Heart right ventricle (tissue), 16 donors: ENCODE measurements around the gene NPTXR. TPM values are rescaled to one million over a fixed set of nuclear protein-coding genes. Genes with fewer than 3 reads are reported as not detected.

Source experiments
- ATAC-seq, 8 donors: fragments of 200-7000 bp; cut with Tn5 transposase; one replicate each; pipeline ENCODE4 v1.9.1; 2020; ENCODE audit warnings: mild to moderate bottlenecking in 8 of 8, moderate library complexity in 8 of 8, moderate number of reproducible peaks in 1 of 8
- DNase-seq, 2 donors: peaks; one replicate each; pipeline ENCODE4 v3.0.0-alpha.2; 2020
- H3K27ac ChIP-seq, 10 donors: fragments of 200-600 bp; sonication (generic) in 2 of 10; one replicate each; pipeline versions ENCODE4 v1.5.0 to v1.8.0; 2020 to 2022; ENCODE audit warnings: mild to moderate bottlenecking in 3 of 10
- H3K27me3 ChIP-seq, 7 donors: fragments of 200-600 bp; one replicate each; pipeline ENCODE4 v1.8.0; 2021 to 2022; ENCODE audit warnings: mild to moderate bottlenecking in 2 of 7
- H3K36me3 ChIP-seq, 9 donors: fragments of 200-600 bp; sonication (generic) in 1 of 9; one replicate each; pipeline versions ENCODE4 v1.5.0 to v1.8.0; 2020 to 2022; ENCODE audit warnings: mild to moderate bottlenecking in 2 of 9
- H3K4me1 ChIP-seq, 9 donors: fragments of 200-600 bp; sonication (generic) in 1 of 9; one replicate each; pipeline versions ENCODE4 v1.5.0 to v1.8.0; 2020 to 2022; ENCODE audit warnings: mild to moderate bottlenecking in 4 of 9
- H3K4me3 ChIP-seq, 10 donors: fragments of 200-600 bp; sonication (generic) in 2 of 10; one replicate each; pipeline versions ENCODE4 v1.5.0 to v1.8.0; 2020 to 2022; ENCODE audit warnings: mild to moderate bottlenecking in 7 of 10, moderate library complexity in 2 of 10
- H3K9me3 ChIP-seq, 11 donors: fragments of 200-600 bp in 10 of 11; sonication (generic) in 2 of 11; one replicate each; pipeline versions ENCODE4 v1.5.0 to v1.8.0; 2013 to 2022; ENCODE audit warnings: mild to moderate bottlenecking in 2 of 11, control low read depth in 1 of 11, moderate library complexity in 1 of 11
- CTCF ChIP-seq, 9 donors: fragments of 200-600 bp; sonication (generic) in 2 of 9; IDR thresholded peaks; one replicate each; pipeline versions ENCODE4 v1.5.0 to v1.8.0; 2021 to 2022; ENCODE audit warnings: antibody characterized with exemption in 9 of 9, mild to moderate bottlenecking in 5 of 9, moderate library complexity in 1 of 9
- WGBS, 2 donors: extraction: QIAGEN DNeasy Blood & Tissue Kit; methylation state at CpG; one replicate each; pipeline ENCODE4 v1.1.7; 2013; ENCODE audit warnings: inconsistent platforms in 1 of 2; 5-methylcytosine and 5-hydroxymethylcytosine counted together
- intact Hi-C, 10 donors: fragments of 100-400 bp; cut with DNase I; formaldehyde crosslinking; loops; one replicate each; pipeline versions ENCODE4 v1.11.1 to v1.14.2; 2022
- long read RNA-seq, 3 donors: library from polyadenylated mRNA; unstranded; transcript quantifications; one replicate each; pipeline ENCODE4 v2.0.0, GENCODE V29; 2020 to 2021
- polyA plus RNA-seq, 2 donors: library from polyadenylated mRNA; stranded (reverse); fragments of 200-250 nt; gene quantifications; one replicate each; pipeline ENCODE4 v1.2.3, GENCODE V29; 2013
- total RNA-seq, 10 donors: library from RNA; stranded (reverse); fragmentation: NEBNext Ultra II Directional in 3 of 10; extraction: Animal tissue kit (Norgen Biotek cat#: 25700) in 3 of 10; gene quantifications; one replicate each; pipeline versions ENCODE4 v1.2.1 to v1.2.4, GENCODE V29; 2021 to 2023
- donor health status: Arrhythmogenic right ventricular cardiomyopathy.
- donor health status: ischemic (EF 13 %, LVEDD 7.1; RV severe dilation, severe dysfunction).
- donor health status: healthy with polysubstance abuse.
- donor health status: DM: no; HTN: yes; CAD: no.
- donor health status: DM: no; HTN: no; CAD: no.
- donor health status: ischemic (EF 25% LVEDD 6.9; RV normal size, moderate dysfunction).
- donor health status: ischemic (EF 25% LVEDD 5.7; RV mildly dilated, moderate dysfunction).
- donor health status: healthy.
- donor health status: DM: yes; HTN: yes; CAD: no.
- donor health status: Ischemic cardiomyopathy.
- donor health status: ischemic (EF 35%, LVEDD 5.7; RV mildly dilated, moderate dysfunction).
- donor health status: nonischemic (EF 11% LVEDD 7.7; RV severe dilation, severe dysfunction).
- donor health status: DM: yes; HTN: yes; CAD: no.
- donor health status: PGD.
- donor health status: ischemic (EF 29% LVEDD 5.4; RV normal size, mild dysfunction).
- donor health status: nonischemic (EF 23%, LVEDD 6.1; RV moderate dilation, normal function).

Gene NPTXR
- total RNA-seq = 10 to 100 TPM; 14.7 to 32.9 (median 24.0) TPM
- polyA plus RNA-seq = 1 to 10 TPM; 8.6 to 9.2 TPM
- long read RNA-seq, donor 1, full-length matches to known transcripts = 2 of 19 reads
- long read RNA-seq, donor 1, partial matches to known transcripts = 2 of 19 reads
- long read RNA-seq, donor 1, other reads (novel, unspliced or antisense) = 15 of 19 reads
- long read RNA-seq, donor 2, partial matches to known transcripts = 1 of 13 reads
- long read RNA-seq, donor 2, other reads (novel, unspliced or antisense) = 12 of 13 reads
- long read RNA-seq, donor 3, partial matches to known transcripts = 0 of 6 reads
- long read RNA-seq, donor 3, other reads (novel, unspliced or antisense) = 6 of 6 reads

DNA sequence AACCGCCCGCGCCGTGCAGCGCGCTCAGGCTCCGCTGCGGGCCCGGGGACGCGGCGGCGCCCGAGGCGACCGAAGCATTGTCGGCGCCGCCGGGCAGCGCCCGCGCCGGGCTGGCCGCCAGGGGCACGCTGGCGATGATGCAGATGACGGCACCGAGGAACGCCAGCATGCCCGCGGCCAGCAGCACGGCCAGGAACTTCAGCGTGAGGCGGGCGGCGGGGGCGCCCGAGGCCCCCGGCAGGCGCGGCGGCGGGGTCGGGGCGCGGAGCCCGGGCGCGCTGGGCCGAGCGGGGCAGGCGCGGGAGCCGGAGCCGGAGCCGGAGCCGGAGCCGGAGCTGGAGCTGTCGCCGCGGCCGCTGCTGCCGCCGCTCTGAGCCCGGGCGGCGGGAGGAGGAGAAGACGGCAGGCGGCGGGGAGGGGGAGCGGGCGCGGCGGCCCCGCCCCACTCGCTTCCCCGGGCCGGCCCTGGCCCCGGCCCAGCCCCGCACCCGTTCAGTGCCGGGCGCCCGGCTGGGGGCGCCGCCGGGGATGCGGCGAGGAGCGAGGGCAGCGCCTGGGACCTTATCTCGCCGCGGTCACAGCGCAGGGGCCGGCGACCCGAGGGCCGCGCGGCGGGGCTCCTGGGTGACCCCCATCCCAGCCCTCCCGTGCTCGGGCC, at the start of gene NPTXR:
TSS of gene NPTXR (minus strand) at position 372 of the 658 bp plus-strand sequence.
- Histone ChIP-seq H3K36me3 (no peaks in the 10 kb centered on the region), H3K4me3 (peak within 1 kb of the TSS; percentile 18 to 64 (median 50)), H3K4me1 (peaks cover 3 to 20% (median 12%) of the 10 kb centered on the region in 9 donors), H3K27ac (peak within 1 kb of the TSS in 8 of 10 donors; percentile 58 to 67 (median 64)), H3K9me3 (no peaks in the 10 kb centered on the region), H3K27me3 (peaks cover 0 to 66% (median 14%) of the 10 kb centered on the region in 7 donors)
- no peak for TF ChIP-seq CTCF (IDR thresholded peaks at IDR 0.05)
- intact Hi-C loops = loop anchor here in 7 of 10 donors (2.0 to 10.0 kb wide), 8 partner anchors 46 to 76 kb away; partner anchors contain the start of gene DNAL4 (in 1 of the 7)
- ATAC-seq = peak; percentile 51 to 82 (median 74)
- peak in 1 of 2 donors; percentile 58 for DNase-seq
- WGBS, 2 donors = 0 to 1% methylated on average over 33 to 105 of the region's 105 CpGs

DNA sequence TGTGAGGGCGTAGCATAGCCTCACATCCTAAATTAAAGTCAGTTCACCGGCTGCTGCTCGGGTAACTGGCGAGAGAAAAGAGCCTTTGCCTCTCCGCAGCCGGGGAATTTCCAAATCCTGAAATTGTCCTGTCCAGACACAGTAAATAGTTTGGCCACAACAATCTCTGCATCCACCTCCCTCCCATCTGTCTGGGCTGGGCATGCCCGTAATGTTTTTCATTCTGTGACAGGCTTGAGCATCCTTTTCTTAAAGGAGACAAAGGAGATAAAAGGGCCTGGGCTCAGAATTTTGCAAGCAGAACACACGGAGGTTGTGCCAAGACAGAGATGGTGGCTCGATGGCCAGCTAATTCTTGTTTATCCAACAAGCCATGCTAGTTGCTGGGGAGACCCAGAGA, 47.4 kb upstream of the NPTXR start:
- H3K9me3 ChIP-seq = peaks cover 0 to 2% (median 0%) of the 10 kb centered on the region in 11 donors
- no peak overlapping the region for H3K4me3 ChIP-seq
- intact Hi-C loops = no loop called here
- H3K27me3 ChIP-seq = peaks cover 0 to 8% (median 0%) of the 10 kb centered on the region in 7 donors
- no peak for TF ChIP-seq CTCF (IDR thresholded peaks at IDR 0.05)
- H3K36me3 ChIP-seq = no peaks in the 10 kb centered on the region
- ATAC-seq = no peak
- WGBS, 2 donors = 64 to 68% methylated on average over 9 of the region's 9 CpGs
- H3K27ac ChIP-seq = no peak overlapping the region
- no peak for DNase-seq
- H3K4me1 ChIP-seq = no peaks in the 10 kb centered on the region

- no peaks in the 10 kb centered on the region for H3K4me1 ChIP-seq
- H3K9me3 ChIP-seq = peaks cover 0 to 2% (median 0%) of the 10 kb centered on the region in 11 donors
- DNase-seq (no peak), ATAC-seq (no peak)
- intact Hi-C loops = no loop called here
- no peak overlapping the region for H3K4me3 ChIP-seq
- peaks cover 0 to 8% (median 0%) of the 10 kb centered on the region in 7 donors for H3K27me3 ChIP-seq
- H3K36me3 ChIP-seq = no peaks in the 10 kb centered on the region
- 84 to 94% methylated on average over 5 of the region's 5 CpGs for WGBS, 2 donors
- H3K27ac ChIP-seq = no peak overlapping the region
- no peak for TF ChIP-seq CTCF (IDR thresholded peaks at IDR 0.05)
Observed at GRCh38 chr22:38890377-38890776, 46.5 kb upstream of the NPTXR start.

DNA sequence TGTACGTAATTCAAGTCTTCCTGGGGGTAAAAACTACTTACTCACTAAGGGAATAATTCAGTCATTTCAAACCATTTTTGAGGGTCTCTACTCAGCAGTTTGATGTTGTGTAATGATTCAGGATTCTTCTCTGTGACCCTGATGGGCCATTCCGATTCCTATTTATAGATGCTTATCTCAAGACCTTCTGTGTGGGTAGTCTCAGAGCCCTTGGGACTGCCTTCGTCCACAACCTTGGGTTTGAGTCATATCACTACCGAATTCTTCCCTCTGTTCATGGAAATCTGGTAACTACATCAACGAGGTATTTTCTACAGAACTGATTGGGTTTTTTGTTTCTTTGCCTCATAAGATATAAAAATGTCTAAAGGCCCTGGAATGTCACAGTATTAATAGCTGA, 42.5 kb upstream of the NPTXR start:
- ATAC-seq = no peak
- Histone ChIP-seq H3K9me3 (peaks cover 0 to 2% (median 0%) of the 10 kb centered on the region in 11 donors), H3K27me3 (peaks cover 0 to under 1% (median 0%) of the 10 kb centered on the region in 7 donors), H3K4me1 (peaks cover 7 to 18% (median 17%) of the 10 kb centered on the region in 9 donors), H3K4me3 (no peak overlapping the region), H3K36me3 (no peaks in the 10 kb centered on the region), H3K27ac (no peak overlapping the region)
- no peak for TF ChIP-seq CTCF (IDR thresholded peaks at IDR 0.05)
- intact Hi-C loops = no loop called here
- WGBS, 2 donors = 43 to 50% methylated on average over 5 of the region's 5 CpGs
- DNase-seq = no peak
